Endothelial cell of umbilical vein (primary cell): ENCODE measurements around the gene PPFIA1. TPM values are rescaled to one million over a fixed set of nuclear protein-coding genes. Genes with fewer than 3 reads are reported as not detected.

Source experiments
- BruUV-seq: library from RNA; stranded (reverse); fragments of 400-500 nt; replicated peaks from 2 replicates; lab custom pipeline; 2021; lab: Mats Ljungman, UMichigan
- CTCF ChIA-PET: fragments of 300-600, 350-600 bp; sonication (Branson Sonifier 250); formaldehyde crosslinking; loops from one replicate; lab custom pipeline; 2021; ENCODE audit warnings: antibody characterized with exemption, inconsistent platforms; lab: Charles Lee
- POLR2A ChIA-PET: fragments of 300-600, 350-600 bp; sonication (Branson Sonifier 250); formaldehyde crosslinking; loops from one replicate; lab custom pipeline; 2021; ENCODE audit warnings: antibody characterized with exemption, inconsistent platforms; lab: Charles Lee
- DNase-seq: peaks from one replicate; pipeline ENCODE4 v3.0.0-alpha.2; 2011; ENCODE audit warnings: low read depth, low spot score
- FAIRE-seq: peaks from 2 replicates; lab custom pipeline; 2011; peaks lifted over from hg19 to GRCh38; lab: Jason Lieb, UNC
- H2AFZ ChIP-seq: 2 replicates; pipeline ENCODE4 v1.6.0; 2012; ENCODE audit warnings: low read depth, low read length, control low read depth, inconsistent platforms
- H3K27ac ChIP-seq: 2 replicates; pipeline ENCODE4 v1.5.1; 2011; ENCODE audit warnings: low read depth, mild to moderate bottlenecking, control low read depth, low read length, moderate library complexity; ENCODE audit not compliant: insufficient read depth
- H3K27me3 ChIP-seq, 2 experiments: 2 replicates each; pipeline versions ENCODE4 v1.6.0 to v1.6.1; 2011; ENCODE audit warnings: low read length in 2 of 2, mixed read lengths in 1 of 2; ENCODE audit not compliant: control insufficient read depth in 2 of 2, insufficient read depth in 2 of 2
- H3K36me3 ChIP-seq, 2 experiments: 2 replicates in 1 of 2; 3 replicates in 1 of 2; pipeline ENCODE4 v1.5.1; 2011; ENCODE audit warnings: low read length in 2 of 2, mild to moderate bottlenecking in 1 of 2, moderate library complexity in 1 of 2; ENCODE audit not compliant: control insufficient read depth in 2 of 2, insufficient read depth in 2 of 2; ENCODE audit errors: extremely low read depth in 1 of 2
- H3K4me1 ChIP-seq: 3 replicates; pipeline ENCODE4 v1.5.1; 2011; ENCODE audit warnings: mild to moderate bottlenecking, low read length; ENCODE audit not compliant: control insufficient read depth, insufficient read depth; ENCODE audit errors: extremely low read depth
- H3K4me2 ChIP-seq: 2 replicates; pipeline ENCODE4 v1.6.1; 2011; ENCODE audit warnings: low read length, control low read depth, mixed read lengths; ENCODE audit not compliant: insufficient read depth
- H3K4me3 ChIP-seq, 3 experiments: fragments of 200-600 bp in 1 of 3; sonication (generic), shearing (Covaris generic) in 1 of 3; replicated peaks in 1 of 3; 2 replicates each; pipeline ENCODE4 v1.5.1; 2011 to 2016; ENCODE audit warnings: control low read depth in 3 of 3, low read length in 3 of 3, mild to moderate bottlenecking in 2 of 3, inconsistent platforms in 1 of 3, low read depth in 1 of 3, moderate library complexity in 1 of 3; ENCODE audit not compliant: insufficient read depth in 1 of 3
- H3K79me2 ChIP-seq: 2 replicates; pipeline ENCODE4 v1.6.0; 2012; ENCODE audit warnings: low read length, inconsistent platforms; ENCODE audit not compliant: control insufficient read depth, insufficient read depth
- H3K9ac ChIP-seq: replicated peaks from 2 replicates; pipeline ENCODE3; 2011; ENCODE audit warnings: low read length, control low read depth; ENCODE audit not compliant: insufficient read depth; ENCODE audit errors: extremely low read depth
- H3K9me1 ChIP-seq: replicated peaks from 3 replicates; pipeline ENCODE4 v1.6.0; 2011; ENCODE audit warnings: mild to moderate bottlenecking, low read length; ENCODE audit not compliant: control insufficient read depth, insufficient read depth; ENCODE audit errors: extremely low read depth
- H3K9me3 ChIP-seq: replicated peaks from 2 replicates; pipeline ENCODE4 v1.5.1; 2012; ENCODE audit warnings: low read length, inconsistent platforms; ENCODE audit not compliant: control insufficient read depth, insufficient read depth
- H4K20me1 ChIP-seq: replicated peaks from 2 replicates; pipeline ENCODE3; 2011; ENCODE audit warnings: mild to moderate bottlenecking, low read length; ENCODE audit not compliant: control insufficient read depth, insufficient read depth; ENCODE audit errors: extremely low read depth
- EZH2 ChIP-seq: IDR thresholded peaks from 2 replicates; pipeline ENCODE4 v1.6.1; 2012; ENCODE audit warnings: borderline replicate concordance, low read depth, mild to moderate bottlenecking, moderate library complexity, low read length, inconsistent platforms; ENCODE audit not compliant: severe bottlenecking
- FOS ChIP-seq: IDR thresholded peaks from 2 replicates; pipeline ENCODE4 v1.6.1; 2011; ENCODE audit warnings: mild to moderate bottlenecking, low read length, moderate library complexity, borderline replicate concordance; ENCODE audit not compliant: insufficient read depth
- GATA2 ChIP-seq: IDR thresholded peaks from 2 replicates; pipeline ENCODE4 v1.7.0; 2011; ENCODE audit warnings: low read depth, mild to moderate bottlenecking, moderate library complexity, mixed read lengths, low read length; ENCODE audit not compliant: insufficient read length, insufficient read depth
- JUN ChIP-seq: IDR thresholded peaks from 2 replicates; pipeline ENCODE4 v1.6.1; 2011; ENCODE audit warnings: borderline replicate concordance, low read depth; ENCODE audit not compliant: insufficient read length, insufficient read depth
- MYC ChIP-seq: IDR thresholded peaks from one replicate; pipeline ENCODE4 v1.6.1; 2011; ENCODE audit warnings: mild to moderate bottlenecking, low read depth, low read length
- POLR2A ChIP-seq: IDR thresholded peaks from 2 replicates; pipeline ENCODE4 v1.6.1; 2012; ENCODE audit warnings: low read depth, mild to moderate bottlenecking, control low read depth, low read length
- POLR2AphosphoS5 ChIP-seq: IDR thresholded peaks from 2 replicates; pipeline ENCODE4 v1.6.1; 2012; ENCODE audit warnings: low read depth, mild to moderate bottlenecking, control low read depth, low read length, moderate library complexity; ENCODE audit not compliant: insufficient read depth
- dilution Hi-C: fragments of 300-500 bp; cut with MboI; formaldehyde crosslinking; loops from one replicate; pipeline ENCODE4 v1.15.0; 2019; ENCODE audit warnings: low sequenced_read_pairs; ENCODE audit not compliant: extremely low pct_ligation_motif_present
- intact Hi-C: fragments of 100-400 bp; cut with micrococcal nuclease; formaldehyde crosslinking; loops from one replicate; pipeline ENCODE4 v1.10.0; 2022
- polyA plus RNA-seq, 4 experiments: library from polyadenylated mRNA; depleted of rRNA in 3 of 4; stranded (reverse) in 3 of 4; unstranded in 1 of 4; fragments of >200 nt; gene quantifications; 2 replicates each; pipeline versions ENCODE4 v1.2.1 to v1.2.3, GENCODE V29; 2011 to 2012; ENCODE audit warnings: missing spikeins in 1 of 4
- total RNA-seq: library from RNA; stranded (reverse); gene quantifications from 2 replicates; pipeline ENCODE4 v1.2.3, GENCODE V29; 2021
- TF ChIP-seq, protein P1 (sequence below), 2 donors: IDR thresholded peaks; 1 replicate in 1 of 2; 2 replicates in 1 of 2; pipeline ENCODE4 v1.5.1; 2011; ENCODE audit warnings: low read length in 2 of 2, mild to moderate bottlenecking in 2 of 2, moderate library complexity in 2 of 2, control low read depth in 1 of 2, inconsistent platforms in 1 of 2, low read depth in 1 of 2; ENCODE audit not compliant: insufficient read depth in 1 of 2; ENCODE audit errors: extremely low read depth in 1 of 2
- TF ChIP-seq, protein P2 (sequence below): IDR thresholded peaks from 2 replicates; pipeline ENCODE4 v1.6.1; 2011; ENCODE audit not compliant: insufficient read depth, insufficient read length

The PPFIA1 gene
- total and polyA plus RNA-seq, 2 donors (not counting 3 experiments of a cell fraction or from before 2014, with no cell fraction given) = 44.3 to 60.9 TPM

DNA sequence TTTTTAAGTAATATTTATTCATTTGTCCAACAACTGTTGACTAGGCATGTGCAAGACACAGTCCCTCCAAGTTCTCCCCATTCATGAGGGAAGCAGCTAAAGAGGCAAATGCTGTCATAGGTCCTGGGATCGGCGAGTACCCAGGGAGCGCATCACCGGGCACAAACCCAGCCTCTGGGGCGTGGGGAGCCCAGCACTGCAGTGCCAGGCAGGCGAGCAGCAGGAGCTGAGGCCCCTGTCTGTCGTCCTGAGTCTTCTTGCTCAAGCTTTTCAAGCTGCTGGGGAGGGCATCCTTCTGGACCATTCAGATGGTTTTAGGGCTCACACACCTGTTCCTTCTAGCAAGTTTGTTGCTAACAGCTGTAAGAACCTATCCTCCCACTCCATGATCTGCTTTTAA lies 62.1 kb downstream of the PPFIA1 start:
- Histone ChIP-seq H3K9me3 (no peaks in the 10 kb centered on the region), H3K4me3 (no peak overlapping the region), H4K20me1 (no peaks in the 10 kb centered on the region), H3K27me3 (no peaks in the 10 kb centered on the region), H2AFZ (no peak overlapping the region), H3K9ac (no peak overlapping the region), H3K4me1 (no peaks in the 10 kb centered on the region), H3K27ac (no peak overlapping the region), H3K36me3 (peaks cover 28 to 37% of the 10 kb centered on the region in 2 experiments), H3K9me1 (no peaks in the 10 kb centered on the region), H3K4me2 (no peak overlapping the region), H3K79me2 (no peaks in the 10 kb centered on the region)
- TF ChIP-seq JUN (no peak), GATA2 (no peak)
- intact Hi-C loops (loop anchor here (10.0 kb wide), 1 partner anchor 48 kb away; no protein-coding TSS in a partner anchor), dilution Hi-C loops (no loop called here)
- ChIA-PET POLR2A (no interaction called here), CTCF (interaction anchor here (1.0 to 1.9 kb wide), 2 partner anchors 15 to 25 kb away, joined by 3 to 7 read pairs; no protein-coding TSS in a partner anchor)
- BruUV-seq = no TSS peak
- no peak for FAIRE-seq
- DNase-seq = no peak

DNA sequence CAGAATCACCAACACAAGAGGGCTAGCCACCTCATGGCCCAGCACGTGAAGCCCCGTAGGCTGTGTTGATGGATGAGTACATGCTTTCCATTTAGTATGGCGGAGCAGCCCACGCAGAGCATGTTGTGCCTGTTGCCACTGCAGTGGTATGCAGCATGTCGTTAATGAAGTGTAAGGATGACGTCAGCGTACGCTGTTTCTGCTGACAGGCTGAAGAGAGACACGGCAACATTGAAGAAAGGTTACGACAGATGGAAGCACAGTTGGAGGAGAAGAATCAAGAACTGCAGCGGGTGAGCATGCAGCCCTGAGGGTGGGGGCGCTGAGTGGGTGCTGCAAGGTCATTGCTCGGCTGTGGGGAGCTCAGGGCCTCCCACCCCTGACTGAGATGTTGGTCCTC lies 62.8 kb downstream of the PPFIA1 start:
- ChIA-PET POLR2A (no interaction called here), CTCF (no interaction called here)
- DNase-seq = no peak
- no peaks in the 10 kb centered on the region for H3K79me2 ChIP-seq
- H3K4me3 ChIP-seq = no peak overlapping the region
- no peaks in the 10 kb centered on the region for H3K27me3 ChIP-seq
- H3K4me2 ChIP-seq = no peak overlapping the region
- no peak overlapping the region for H3K9ac ChIP-seq
- BruUV-seq = no TSS peak
- no peak overlapping the region for H3K27ac ChIP-seq
- no peaks in the 10 kb centered on the region for H3K9me1 ChIP-seq
- H4K20me1 ChIP-seq = no peaks in the 10 kb centered on the region
- H2AFZ ChIP-seq = no peak overlapping the region
- intact Hi-C loops = loop anchor here (10.0 kb wide), 1 partner anchor 48 kb away; no protein-coding TSS in a partner anchor
- H3K36me3 ChIP-seq = peaks cover 28 to 38% of the 10 kb centered on the region in 2 experiments
- H3K4me1 ChIP-seq = no peaks in the 10 kb centered on the region
- no peaks in the 10 kb centered on the region for H3K9me3 ChIP-seq
- FAIRE-seq = no peak
- TF ChIP-seq, protein P1, sequence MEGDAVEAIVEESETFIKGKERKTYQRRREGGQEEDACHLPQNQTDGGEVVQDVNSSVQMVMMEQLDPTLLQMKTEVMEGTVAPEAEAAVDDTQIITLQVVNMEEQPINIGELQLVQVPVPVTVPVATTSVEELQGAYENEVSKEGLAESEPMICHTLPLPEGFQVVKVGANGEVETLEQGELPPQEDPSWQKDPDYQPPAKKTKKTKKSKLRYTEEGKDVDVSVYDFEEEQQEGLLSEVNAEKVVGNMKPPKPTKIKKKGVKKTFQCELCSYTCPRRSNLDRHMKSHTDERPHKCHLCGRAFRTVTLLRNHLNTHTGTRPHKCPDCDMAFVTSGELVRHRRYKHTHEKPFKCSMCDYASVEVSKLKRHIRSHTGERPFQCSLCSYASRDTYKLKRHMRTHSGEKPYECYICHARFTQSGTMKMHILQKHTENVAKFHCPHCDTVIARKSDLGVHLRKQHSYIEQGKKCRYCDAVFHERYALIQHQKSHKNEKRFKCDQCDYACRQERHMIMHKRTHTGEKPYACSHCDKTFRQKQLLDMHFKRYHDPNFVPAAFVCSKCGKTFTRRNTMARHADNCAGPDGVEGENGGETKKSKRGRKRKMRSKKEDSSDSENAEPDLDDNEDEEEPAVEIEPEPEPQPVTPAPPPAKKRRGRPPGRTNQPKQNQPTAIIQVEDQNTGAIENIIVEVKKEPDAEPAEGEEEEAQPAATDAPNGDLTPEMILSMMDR (IDR thresholded peaks at IDR 0.05; ENCODE audit: extremely low read depth in 1 of 2, insufficient read depth in 1 of 2, low read depth in 1 of 2, low read length in 2 of 2) = no peak
- TF ChIP-seq EZH2 (no peak), MYC (no peak), POLR2AphosphoS5 (no peak), GATA2 (no peak), POLR2A (no peak), FOS (no peak), JUN (no peak)
- TF ChIP-seq, protein P2, sequence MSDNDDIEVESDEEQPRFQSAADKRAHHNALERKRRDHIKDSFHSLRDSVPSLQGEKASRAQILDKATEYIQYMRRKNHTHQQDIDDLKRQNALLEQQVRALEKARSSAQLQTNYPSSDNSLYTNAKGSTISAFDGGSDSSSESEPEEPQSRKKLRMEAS = no peak
- dilution Hi-C loops = no loop called here
